LoVo (cell line): Measurements from ENCODE around the gene MOGAT2.
"Not testable (repeated sequence)": the region's sequence is repeated elsewhere in the genome, so short reads cannot be mapped to it uniquely, and the experiment has no call there.

Source experiments
- DNase-seq: peaks from one replicate; pipeline ENCODE4 v3.0.0-alpha.2; 2016; ENCODE audit warnings: low spot score

Gene MOGAT2

GRCh38 chr11:75719340-75720239, 2.0 kb downstream of the MOGAT2 start:
- DNase-seq = no peak

GRCh38 chr11:75720639-75721038, 3.0 kb downstream of the MOGAT2 start:
- no peak for DNase-seq

GRCh38 chr11:75721852-75722668, 4.4 kb downstream of the MOGAT2 start:
- no peak for DNase-seq

- no peak for DNase-seq
These were observed 5.0 kb downstream of the MOGAT2 start for GRCh38 chr11:75722669-75723042.

GRCh38 chr11:75725547-75726320, 8.1 kb downstream of the MOGAT2 start:
- DNase-seq = no peak

- DNase-seq = no peak
These were observed 11.4 kb downstream of the MOGAT2 start for GRCh38 chr11:75728992-75729391.

- DNase-seq = no peak
These were observed 13.5 kb downstream of the MOGAT2 start for GRCh38 chr11:75731095-75731494.

- DNase-seq = no peak
These were observed 15.4 kb downstream of the MOGAT2 start for GRCh38 chr11:75733071-75733430.

- no peak for DNase-seq
These were observed 15.9 kb downstream of the MOGAT2 start for GRCh38 chr11:75733431-75734107.

GRCh38 chr11:75734491-75735180, 17.0 kb downstream of the MOGAT2 start:
- DNase-seq = peak; percentile 54

- no peak for DNase-seq
These were observed 17.7 kb downstream of the MOGAT2 start for GRCh38 chr11:75735181-75735845.

- DNase-seq = no peak
These were observed 19.7 kb downstream of the MOGAT2 start for GRCh38 chr11:75737314-75737713.

GRCh38 chr11:75740681-75741080, 23.0 kb downstream of the MOGAT2 start:
- no peak for DNase-seq

- not testable (repeated sequence) for DNase-seq
These were observed 25.5 kb downstream of the MOGAT2 start for GRCh38 chr11:75743159-75743558.

GRCh38 chr11:75743711-75744563, 26.3 kb downstream of the MOGAT2 start:
- no peak for DNase-seq

GRCh38 chr11:75745807-75746206, 28.2 kb downstream of the MOGAT2 start:
- DNase-seq = no peak

- DNase-seq = not testable (repeated sequence)
These were observed 31.2 kb downstream of the MOGAT2 start for GRCh38 chr11:75748729-75749273.

GRCh38 chr11:75754933-75755332, 37.3 kb downstream of the MOGAT2 start:
- not testable (repeated sequence) for DNase-seq

GRCh38 chr11:75757651-75758050, 40.0 kb downstream of the MOGAT2 start:
- DNase-seq = no peak
